Mucosa of stomach (tissue), 1 donor: Measurements from ENCODE around the gene TMEM242.
A peak's percentile ranks its signal among the peaks of the same experiment; 100 is the strongest.

Experiments
- H3K27me3 ChIP-seq: one replicate; pipeline ENCODE4 v1.7.0; 2013; ENCODE audit warnings: mild to moderate bottlenecking, low read length; ENCODE audit not compliant: control insufficient read depth, insufficient read depth
- H3K36me3 ChIP-seq: one replicate; pipeline ENCODE4 v1.7.0; 2013; ENCODE audit warnings: low read length; ENCODE audit not compliant: control insufficient read depth, insufficient read depth
- H3K4me1 ChIP-seq: one replicate; pipeline ENCODE4 v1.7.0; 2013; ENCODE audit warnings: mild to moderate bottlenecking, low read length; ENCODE audit not compliant: control insufficient read depth, insufficient read depth
- H3K4me3 ChIP-seq: one replicate; pipeline ENCODE4 v1.7.0; 2013; ENCODE audit warnings: low read length
- H3K9ac ChIP-seq: one replicate; pipeline ENCODE4 v1.7.0; 2013; ENCODE audit warnings: mild to moderate bottlenecking, low read length, moderate library complexity
- H3K9me3 ChIP-seq: one replicate; pipeline ENCODE4 v1.7.0; 2013; ENCODE audit warnings: mild to moderate bottlenecking, low read length, moderate library complexity; ENCODE audit not compliant: control insufficient read depth
- donor health status: Pancreatic carcinoma.

TMEM242 gene

GRCh38 chr6:157273756-157274470 is 49.4 kb downstream of the TMEM242 start:
- no peaks in the 10 kb centered on the region for H3K36me3 ChIP-seq
- no peaks in the 10 kb centered on the region for H3K9me3 ChIP-seq
- H3K9ac ChIP-seq = peak overlapping the region; percentile 80
- H3K4me1 ChIP-seq = peaks cover 24% of the 10 kb centered on the region
- H3K27me3 ChIP-seq = no peaks in the 10 kb centered on the region
- no peak overlapping the region for H3K4me3 ChIP-seq

- Histone ChIP-seq H3K27me3 (no peaks in the 10 kb centered on the region), H3K4me1 (peaks cover 18% of the 10 kb centered on the region), H3K4me3 (no peak overlapping the region), H3K9me3 (no peaks in the 10 kb centered on the region), H3K9ac (no peak overlapping the region), H3K36me3 (no peaks in the 10 kb centered on the region)
Measured at GRCh38 chr6:157272866-157273755, 50.2 kb downstream of the TMEM242 start.

GRCh38 chr6:157272372-157272771 is 50.9 kb downstream of the TMEM242 start:
- Histone ChIP-seq H3K9me3 (no peaks in the 10 kb centered on the region), H3K27me3 (no peaks in the 10 kb centered on the region), H3K9ac (no peak overlapping the region), H3K4me1 (peaks cover 12% of the 10 kb centered on the region), H3K36me3 (no peaks in the 10 kb centered on the region), H3K4me3 (no peak overlapping the region)

GRCh38 chr6:157271911-157272310 is 51.4 kb downstream of the TMEM242 start:
- Histone ChIP-seq H3K9ac (no peak overlapping the region), H3K4me1 (peaks cover 12% of the 10 kb centered on the region)

GRCh38 chr6:157271441-157271840 is 51.9 kb downstream of the TMEM242 start:
- Histone ChIP-seq H3K9me3 (no peaks in the 10 kb centered on the region), H3K9ac (no peak overlapping the region), H3K36me3 (no peaks in the 10 kb centered on the region), H3K27me3 (no peaks in the 10 kb centered on the region), H3K4me1 (peaks cover 12% of the 10 kb centered on the region), H3K4me3 (no peak overlapping the region)

More at GRCh38 chr6:157271911-157272310, 51.4 kb downstream of the TMEM242 start:
- H3K36me3 ChIP-seq = no peaks in the 10 kb centered on the region
- no peaks in the 10 kb centered on the region for H3K27me3 ChIP-seq
- no peak overlapping the region for H3K4me3 ChIP-seq
- no peaks in the 10 kb centered on the region for H3K9me3 ChIP-seq

GRCh38 chr6:157270916-157271315 is 52.4 kb downstream of the TMEM242 start:
- no peaks in the 10 kb centered on the region for H3K9me3 ChIP-seq
- H3K9ac ChIP-seq = no peak overlapping the region
- H3K4me3 ChIP-seq = no peak overlapping the region
- H3K4me1 ChIP-seq = peaks cover 12% of the 10 kb centered on the region
- no peaks in the 10 kb centered on the region for H3K36me3 ChIP-seq
- H3K27me3 ChIP-seq = no peaks in the 10 kb centered on the region

- Histone ChIP-seq H3K9me3 (no peaks in the 10 kb centered on the region), H3K27me3 (no peaks in the 10 kb centered on the region), H3K9ac (no peak overlapping the region), H3K4me1 (peaks cover 9% of the 10 kb centered on the region), H3K36me3 (no peaks in the 10 kb centered on the region), H3K4me3 (no peak overlapping the region)
Measured at GRCh38 chr6:157270308-157270707, 53.0 kb downstream of the TMEM242 start.

GRCh38 chr6:157269261-157269794 is 54.0 kb downstream of the TMEM242 start:
- Histone ChIP-seq H3K27me3 (no peaks in the 10 kb centered on the region), H3K4me3 (no peak overlapping the region), H3K9ac (peak overlapping the region; percentile 15), H3K9me3 (no peaks in the 10 kb centered on the region), H3K4me1 (peaks cover 14% of the 10 kb centered on the region), H3K36me3 (no peaks in the 10 kb centered on the region)

- peaks cover 14% of the 10 kb centered on the region for H3K4me1 ChIP-seq
- H3K36me3 ChIP-seq = no peaks in the 10 kb centered on the region
- no peaks in the 10 kb centered on the region for H3K9me3 ChIP-seq
- no peaks in the 10 kb centered on the region for H3K27me3 ChIP-seq
- no peak overlapping the region for H3K4me3 ChIP-seq
- peak overlapping the region; percentile 15 for H3K9ac ChIP-seq
Measured at GRCh38 chr6:157268835-157269234, 54.5 kb downstream of the TMEM242 start.

- no peaks in the 10 kb centered on the region for H3K9me3 ChIP-seq
- H3K27me3 ChIP-seq = no peaks in the 10 kb centered on the region
- peaks cover 14% of the 10 kb centered on the region for H3K4me1 ChIP-seq
- H3K9ac ChIP-seq = no peak overlapping the region
- H3K36me3 ChIP-seq = no peaks in the 10 kb centered on the region
- H3K4me3 ChIP-seq = no peak overlapping the region
Measured at GRCh38 chr6:157268396-157268795, 54.9 kb downstream of the TMEM242 start.

GRCh38 chr6:157267654-157268053 is 55.7 kb downstream of the TMEM242 start:
- H3K36me3 ChIP-seq = no peaks in the 10 kb centered on the region
- no peak overlapping the region for H3K9ac ChIP-seq
- H3K9me3 ChIP-seq = no peaks in the 10 kb centered on the region
- no peaks in the 10 kb centered on the region for H3K27me3 ChIP-seq
- H3K4me1 ChIP-seq = peaks cover 14% of the 10 kb centered on the region
- H3K4me3 ChIP-seq = no peak overlapping the region

GRCh38 chr6:157267109-157267611 is 56.2 kb downstream of the TMEM242 start:
- Histone ChIP-seq H3K4me1 (peaks cover 14% of the 10 kb centered on the region), H3K36me3 (no peaks in the 10 kb centered on the region), H3K9ac (no peak overlapping the region), H3K9me3 (no peaks in the 10 kb centered on the region), H3K4me3 (no peak overlapping the region), H3K27me3 (no peaks in the 10 kb centered on the region)
